Activated T-cell treated with anti-CD3 and anti-CD28 coated beads for 1 hour (primary cell): ENCODE data around the gene WDR54.
"Not testable (repeated sequence)": the region's sequence is repeated elsewhere in the genome, so short reads cannot be mapped to it uniquely, and the experiment has no call there.

ENCODE experiments used
- DNase-seq: peaks from one replicate; pipeline ENCODE4 v3.0.0-alpha.2; 2020; ENCODE audit warnings: low read depth

Gene WDR54

DNA sequence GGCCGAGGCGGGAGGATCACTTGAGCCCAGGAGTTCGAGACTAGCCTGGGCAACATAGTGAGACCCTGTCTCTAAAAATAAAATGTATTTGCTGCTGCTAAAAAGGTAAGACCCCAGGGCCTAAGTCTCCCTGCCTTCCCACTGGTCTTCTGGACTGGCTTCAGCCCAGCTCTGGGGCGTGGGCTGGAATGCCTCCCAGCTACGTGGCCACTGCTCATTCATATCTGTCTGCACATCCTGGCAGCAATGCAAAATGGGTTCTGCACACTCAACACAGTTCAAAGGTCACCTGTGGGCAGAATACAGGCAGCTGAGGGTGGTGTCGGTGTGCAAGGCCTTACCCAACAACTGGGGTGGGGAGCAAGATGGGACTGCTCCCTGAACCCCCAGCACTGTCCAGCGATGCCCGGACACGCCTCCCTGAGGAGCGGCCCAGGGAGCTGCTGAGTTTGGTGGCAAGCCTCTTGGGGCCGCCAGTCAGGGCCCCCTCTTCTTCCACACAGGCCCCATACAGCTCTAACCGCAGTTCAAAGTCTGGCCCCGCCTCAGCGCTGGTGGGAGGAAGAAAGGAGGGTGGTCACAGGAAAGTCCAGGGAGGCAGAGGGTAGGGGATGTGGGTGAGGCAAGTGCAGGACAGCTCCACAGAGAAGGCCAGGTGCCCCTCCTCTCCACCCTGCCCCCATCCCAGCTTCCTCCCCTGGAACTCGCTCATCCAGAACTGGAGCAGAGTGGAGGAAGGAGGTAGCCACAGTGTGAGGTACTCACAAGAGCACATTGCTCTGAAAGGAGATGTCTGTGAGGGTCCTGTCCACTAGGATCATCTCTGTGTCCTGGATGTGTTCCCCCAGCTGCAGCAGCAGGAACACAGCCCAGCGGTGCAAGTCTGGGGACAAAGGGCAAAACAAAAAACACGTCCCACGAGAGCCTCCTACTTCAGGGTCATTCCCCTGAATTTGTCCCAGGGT lies 8.2 kb downstream of the WDR54 start:
- no peak for DNase-seq

DNA sequence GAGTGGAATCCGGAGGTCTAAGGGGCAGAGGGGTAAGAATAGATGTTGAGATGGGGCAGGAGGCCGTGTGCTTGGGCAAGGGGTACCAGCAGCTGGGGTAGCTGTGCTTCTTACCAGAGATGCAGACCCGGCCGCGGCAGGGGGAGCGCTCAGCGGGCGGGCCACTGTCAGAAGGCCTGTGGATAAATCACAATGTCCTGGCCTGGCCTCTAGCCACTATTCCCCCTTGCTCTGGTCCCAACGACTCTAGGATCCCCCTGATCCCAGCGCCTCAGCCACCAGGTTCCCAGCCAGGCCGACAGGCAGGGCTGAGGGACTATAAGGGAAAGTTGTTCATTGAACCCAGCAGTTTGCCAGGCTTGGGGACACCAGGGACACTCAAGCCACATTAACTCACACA lies 9.0 kb downstream of the WDR54 start:
- no peak for DNase-seq

DNA sequence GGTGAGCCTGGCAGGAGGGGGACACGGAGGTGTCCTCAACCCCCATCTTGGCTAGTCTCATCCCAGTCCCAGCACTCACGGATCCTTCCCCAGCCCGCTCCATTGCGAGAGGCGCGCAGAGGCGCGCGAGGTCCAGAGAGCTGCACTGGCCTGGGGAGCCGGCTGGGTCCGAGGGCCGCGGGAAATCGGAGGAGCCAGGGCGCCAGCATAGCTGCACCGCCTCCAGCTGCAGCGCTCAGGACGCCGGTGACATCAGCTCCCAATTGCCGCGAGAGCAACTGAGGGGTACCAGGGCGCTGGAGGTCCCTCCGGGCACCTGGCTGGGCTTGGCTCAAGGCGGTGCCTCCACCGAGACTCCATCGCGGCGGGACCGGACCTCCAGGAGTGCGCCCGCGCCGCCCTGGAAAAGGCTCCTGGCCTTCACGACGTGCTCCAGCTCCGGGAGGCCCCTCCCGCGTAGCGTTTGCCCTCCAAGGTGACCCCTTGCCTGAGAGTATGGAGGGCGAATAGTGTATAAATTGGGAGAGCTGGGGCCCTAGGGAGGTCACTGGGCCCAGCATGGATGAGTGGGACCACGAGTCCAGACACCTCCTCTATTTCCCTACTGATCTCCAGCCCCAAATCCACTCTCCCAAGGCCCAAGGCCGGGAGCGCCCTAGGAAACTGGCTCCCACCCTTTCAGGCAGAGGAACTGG lies 14.7 kb downstream of the WDR54 start:
- no peak for DNase-seq

DNA sequence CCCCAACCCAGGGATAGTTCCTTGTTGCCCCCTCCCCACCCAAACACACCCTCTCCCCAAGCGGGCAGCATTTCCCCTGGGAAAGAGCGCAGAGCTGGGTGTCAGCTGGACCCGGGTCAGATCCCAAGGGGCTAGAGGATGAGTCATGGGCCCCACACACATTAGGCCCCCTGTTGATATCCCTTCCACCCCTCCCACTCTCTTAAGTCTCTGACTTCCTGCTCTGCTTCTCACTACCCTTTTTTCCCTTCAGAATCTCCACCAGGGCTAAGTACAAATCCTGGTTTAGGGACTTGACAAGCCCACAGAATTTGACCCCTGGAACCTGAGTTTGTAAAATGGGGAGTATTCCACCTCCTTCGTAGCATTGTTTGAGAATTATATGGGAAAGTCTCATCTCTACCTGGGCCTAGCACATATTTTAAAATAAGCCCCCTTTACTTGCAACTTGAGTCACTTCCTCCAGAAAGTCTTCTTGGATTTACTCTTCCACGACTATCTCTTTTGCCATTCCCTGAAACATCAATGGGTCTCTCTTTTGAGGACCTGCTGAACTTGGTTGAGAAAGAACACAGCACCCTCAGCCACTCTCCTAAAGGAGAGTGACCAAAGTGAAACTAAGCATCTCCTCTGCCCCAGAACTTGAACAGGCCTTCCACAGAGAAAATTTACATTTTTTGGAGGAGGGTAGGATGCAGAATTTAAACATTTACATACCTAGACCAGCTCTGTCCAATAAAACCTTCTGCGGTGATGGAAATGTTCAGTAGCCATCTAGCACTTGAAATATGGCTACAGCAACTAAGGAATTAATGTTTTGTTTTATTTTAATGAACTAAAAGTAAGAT lies 15.5 kb downstream of the WDR54 start:
- no peak for DNase-seq

DNA sequence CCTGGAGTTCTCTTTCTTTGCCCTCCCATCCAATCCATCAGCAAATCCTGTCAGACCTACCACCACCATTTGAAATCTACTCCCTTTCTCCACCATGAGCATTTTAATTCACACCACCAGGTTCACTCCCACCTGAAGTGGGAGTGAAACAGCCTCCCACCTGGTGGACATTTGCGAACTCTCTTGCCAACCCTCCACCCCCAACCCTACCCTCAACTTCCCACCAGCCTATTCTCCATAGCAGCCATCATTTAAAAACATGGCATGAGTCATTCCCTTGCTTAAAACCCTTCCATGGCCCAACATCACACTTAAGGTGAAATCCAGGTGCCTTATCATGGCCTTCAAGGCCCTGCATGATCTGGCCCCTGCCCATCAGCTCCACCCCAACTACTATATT lies 16.7 kb downstream of the WDR54 start:
- DNase-seq, result no peak

DNA sequence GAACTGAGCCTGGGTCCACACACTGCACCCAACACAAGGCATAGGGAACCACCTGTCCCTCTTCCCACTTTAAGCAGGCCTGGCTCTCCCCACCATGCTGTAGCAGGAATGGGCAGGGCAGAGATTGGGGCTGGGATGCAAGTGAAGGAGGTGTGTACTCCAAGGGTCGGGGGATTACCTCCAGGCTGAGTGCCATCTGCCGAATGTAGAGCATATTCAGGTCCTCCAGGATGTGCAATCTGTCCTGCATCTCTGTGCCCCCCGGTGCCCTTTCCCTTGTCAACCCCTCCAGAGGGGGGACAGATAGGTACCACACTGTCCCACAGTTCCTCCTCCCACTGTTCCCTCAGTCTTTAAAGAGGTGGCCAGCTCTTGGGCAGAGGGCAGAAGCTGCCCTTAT lies 17.8 kb downstream of the WDR54 start:
- DNase-seq, result no peak

DNA sequence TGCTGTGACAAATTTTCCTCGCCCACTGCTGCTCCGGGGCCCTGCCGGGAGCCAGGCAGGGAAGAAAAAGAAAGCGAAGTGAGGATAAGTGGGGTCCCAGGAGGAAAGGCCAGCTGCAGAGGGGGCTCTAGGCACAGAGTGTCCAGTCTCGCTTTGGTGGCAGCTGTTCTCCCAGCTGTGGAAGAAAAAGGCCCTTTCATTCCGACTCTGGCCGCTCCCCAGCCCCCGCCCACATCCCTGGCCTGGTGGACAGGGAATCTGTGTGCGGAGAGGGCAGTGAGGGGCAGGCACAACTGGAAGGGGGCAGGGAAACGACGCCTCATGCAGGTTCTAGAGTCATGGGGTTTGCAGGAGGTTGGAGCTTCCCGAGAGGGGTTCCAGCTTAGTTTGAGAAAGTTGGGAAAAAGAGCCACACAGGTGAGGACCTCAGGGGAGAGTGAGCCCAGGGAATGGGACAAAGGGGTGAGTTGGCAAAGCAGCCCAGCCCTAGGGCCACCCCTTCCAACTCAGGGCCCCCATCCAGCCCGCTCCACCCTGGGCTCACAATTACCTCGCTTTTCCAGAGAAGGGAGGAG lies 18.4 kb downstream of the WDR54 start:
- no peak for DNase-seq

DNA sequence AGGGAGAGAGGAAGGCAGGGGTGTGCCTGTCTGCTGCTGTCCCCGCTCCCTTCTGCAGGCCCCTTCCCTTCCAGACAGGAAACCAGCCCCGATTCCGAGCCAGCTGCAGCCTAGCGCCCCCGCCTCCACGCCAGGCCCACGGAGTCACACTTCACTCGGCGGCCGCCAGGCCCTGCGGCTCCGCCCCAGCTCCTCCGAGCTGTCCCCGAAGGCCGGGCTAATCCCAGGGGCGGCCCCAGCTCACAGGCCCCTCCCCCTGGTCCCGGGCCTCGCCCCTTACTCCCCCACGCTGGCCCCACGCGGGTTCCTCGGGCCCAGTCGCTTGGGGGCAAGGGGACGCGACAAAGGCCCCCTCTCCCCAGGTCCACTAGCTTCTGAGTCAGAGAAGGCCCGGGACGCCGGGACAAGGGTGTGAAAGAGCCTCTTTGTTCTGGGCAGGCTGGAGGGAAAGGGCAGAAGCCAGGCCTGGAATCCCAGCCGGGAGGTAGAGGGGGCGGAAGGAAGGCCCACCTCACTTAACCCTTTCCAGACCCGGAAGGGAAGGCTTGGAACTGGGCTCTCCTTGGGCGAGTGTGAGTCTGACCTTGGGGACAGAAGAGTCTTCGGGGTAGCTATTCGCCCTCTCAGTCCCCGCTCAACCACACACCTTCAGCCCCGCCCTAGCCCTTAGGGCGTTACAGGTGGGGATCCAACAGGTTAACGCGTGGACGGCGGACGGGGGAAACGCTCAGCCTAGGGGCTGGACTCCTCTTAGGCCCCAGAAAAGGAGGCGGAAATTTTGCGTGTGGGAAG lies 19.0 kb downstream of the WDR54 start:
- no peak for DNase-seq

DNA sequence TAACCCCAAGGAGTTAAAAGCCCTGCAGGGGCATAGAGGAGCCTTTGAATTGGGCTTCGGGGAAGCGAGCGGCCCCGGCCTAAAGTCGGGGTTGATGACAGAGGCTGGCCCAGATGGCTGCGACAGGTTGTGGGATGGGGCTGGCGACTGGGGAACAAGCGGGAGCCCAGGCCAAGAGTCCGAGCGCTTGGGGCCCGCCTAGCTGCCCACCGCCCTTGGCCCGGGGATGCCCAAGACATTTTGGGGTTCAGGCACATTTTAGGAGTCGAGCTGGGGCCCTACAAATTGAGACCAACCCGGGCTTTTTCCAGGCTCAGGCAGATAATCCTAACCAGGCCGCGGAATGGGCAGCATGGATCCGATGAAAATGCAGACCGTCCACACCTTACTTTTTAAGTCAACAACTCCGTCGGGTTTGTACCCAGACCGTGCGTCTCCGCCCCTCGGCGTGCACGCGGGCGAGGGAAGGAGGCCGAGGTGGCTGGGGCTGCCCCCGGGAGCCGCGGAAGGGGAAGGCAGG lies 19.7 kb downstream of the WDR54 start:
- no peak for DNase-seq

DNA sequence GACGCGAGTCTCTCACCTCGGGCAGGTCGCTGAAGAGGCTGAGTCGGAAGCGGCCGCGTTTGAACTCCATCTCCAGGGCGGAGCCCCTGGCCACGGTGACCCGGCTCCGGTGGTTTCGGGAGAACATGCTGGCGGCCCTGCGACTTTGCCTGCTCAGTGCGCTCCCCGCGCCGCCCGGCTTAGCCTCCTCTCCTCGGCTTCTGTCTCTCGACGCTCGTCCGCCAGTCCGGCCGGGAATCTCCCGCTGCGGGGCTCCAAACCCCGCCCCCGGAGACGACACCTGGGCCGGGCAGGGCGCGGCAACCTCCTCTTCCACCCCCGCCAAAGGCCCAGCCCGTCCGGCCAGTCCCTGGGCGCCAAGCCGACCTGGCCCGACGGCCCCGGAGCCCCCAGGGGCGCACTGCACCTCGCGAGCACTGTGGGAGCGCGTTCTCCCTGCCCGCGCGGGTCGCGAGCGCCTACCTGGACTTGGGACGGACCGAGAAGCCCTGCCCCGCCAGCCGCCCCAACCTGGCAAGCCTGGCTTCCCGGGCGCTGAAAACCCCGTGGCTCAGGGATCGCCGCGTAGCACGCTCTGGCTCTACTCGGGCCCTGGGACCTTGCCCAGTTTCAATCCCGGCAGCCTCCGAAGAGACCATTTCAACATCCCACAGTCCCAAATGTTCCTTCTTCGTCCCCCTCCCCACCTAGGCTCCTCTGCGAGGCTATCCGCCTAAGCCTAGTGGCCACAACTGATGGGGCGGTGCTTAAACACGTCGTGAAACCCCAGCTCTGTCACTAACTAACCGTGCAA lies 20.4 kb downstream of the WDR54 start, which contains the start of gene RTKN:
TSS of gene RTKN (minus strand) at position 248 of the 793 bp plus-strand sequence. CDS start at position 127, 121 bp downstream.
- DNase-seq, result no peak

DNA sequence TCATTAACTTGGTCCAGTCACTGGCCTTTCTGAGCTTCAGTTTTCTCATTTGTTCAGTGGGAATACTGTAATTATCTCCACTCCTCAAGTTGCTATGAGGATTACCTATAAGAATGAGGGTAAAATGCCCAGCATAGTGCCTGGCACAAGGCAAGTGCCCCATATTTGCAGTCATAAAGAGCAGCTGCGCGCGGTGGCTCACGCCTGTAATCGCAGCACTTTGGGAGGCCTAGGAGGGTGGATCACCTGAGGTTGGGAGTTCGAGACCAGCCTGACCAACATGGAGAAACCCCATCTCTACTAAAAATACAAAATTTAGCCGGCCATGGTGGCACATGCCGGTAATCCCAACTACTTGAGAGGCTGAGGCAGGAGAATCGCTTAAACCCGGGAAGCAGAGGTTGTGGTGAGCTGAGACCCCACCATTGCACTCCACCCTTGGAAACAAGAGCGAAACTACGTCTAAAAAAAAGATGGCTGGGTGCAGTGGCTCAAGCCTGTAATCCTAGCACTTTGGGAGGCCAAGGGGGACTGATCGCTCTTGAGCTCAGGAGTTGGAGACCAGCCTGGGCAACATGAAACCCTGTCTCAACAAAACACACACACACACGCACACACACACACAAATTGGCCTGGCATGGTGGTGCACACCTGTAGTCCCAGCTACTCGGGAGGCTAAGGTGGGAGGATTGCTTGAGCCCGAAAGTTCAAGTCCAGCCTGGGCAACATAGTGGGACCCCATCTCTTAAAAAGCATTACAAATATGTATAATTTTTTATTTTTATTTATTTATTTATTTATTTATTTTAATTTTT lies 21.2 kb downstream of the WDR54 start:
- DNase-seq, result not testable (repeated sequence)

DNA sequence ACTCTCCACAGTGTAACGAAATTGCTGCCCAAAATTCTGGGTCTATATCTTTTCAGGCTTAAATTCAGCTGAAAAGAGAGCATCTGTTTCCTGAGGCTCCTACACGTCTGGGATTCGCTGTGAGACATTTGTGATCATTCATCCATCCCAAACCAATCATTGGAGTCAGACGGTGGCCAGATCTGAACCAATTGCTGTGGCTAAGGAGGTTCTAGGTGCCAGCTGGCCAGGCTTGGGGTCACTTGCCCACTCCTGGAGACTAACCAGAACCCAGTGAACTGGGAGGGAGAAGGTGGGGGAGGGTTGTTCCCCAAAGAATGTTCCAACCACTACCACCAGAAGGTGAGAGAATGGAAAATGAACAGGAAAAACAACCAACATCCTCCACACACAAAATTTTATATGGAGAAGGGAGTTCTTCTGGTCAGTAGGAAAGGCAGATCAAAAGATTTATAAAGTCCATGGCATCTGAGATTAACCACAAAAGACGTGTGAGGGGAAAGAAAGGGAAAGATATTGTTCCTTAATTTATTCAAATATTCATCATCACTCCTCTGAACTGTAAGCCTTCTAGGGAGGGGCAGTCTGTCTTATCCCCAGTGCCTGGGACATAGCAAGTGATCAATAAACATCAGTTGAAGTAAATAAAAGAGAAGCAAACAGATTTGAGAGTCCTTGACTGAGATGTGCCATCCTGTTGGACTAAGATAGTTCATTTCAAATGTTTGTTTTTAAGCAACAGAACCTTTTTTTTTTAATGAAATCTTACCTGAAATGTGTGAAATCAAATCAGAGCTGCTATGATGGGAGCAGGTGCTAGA lies 23.2 kb downstream of the WDR54 start:
- DNase-seq, result no peak

DNA sequence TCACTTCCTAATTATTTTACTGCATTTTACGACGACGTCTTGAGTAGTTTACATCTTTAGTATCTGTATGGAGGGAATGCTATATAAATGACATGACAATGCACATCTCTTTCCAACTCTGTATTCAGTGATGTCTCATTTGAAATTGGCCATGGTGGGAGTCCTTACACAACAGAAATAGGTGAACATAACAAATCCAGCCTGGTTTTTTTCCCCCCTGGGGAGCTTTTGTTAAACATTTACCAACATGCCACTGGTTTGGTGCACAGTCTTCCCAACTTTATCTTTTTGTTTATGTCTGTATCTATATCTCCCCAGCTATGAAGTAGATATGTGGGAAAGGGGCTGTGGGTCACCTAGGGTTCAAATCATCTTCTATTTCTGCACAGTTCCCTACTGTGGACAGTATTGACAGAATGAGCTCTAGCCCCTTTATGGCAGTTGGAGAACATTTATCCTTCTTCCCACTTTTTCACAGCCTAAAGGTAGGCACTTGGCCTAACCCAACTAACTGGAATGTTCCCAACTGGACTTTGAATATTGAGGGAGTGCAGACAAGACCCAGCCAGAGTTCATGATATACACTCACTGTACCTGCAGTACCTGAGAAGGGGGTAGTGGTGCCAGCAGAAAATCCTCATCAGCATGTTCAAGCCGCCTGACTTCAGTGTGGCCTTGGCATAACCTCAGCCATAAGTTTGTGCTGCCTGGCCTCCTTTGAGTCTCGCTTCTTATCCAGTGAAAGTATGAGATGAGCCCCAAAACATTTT lies 25.9 kb downstream of the WDR54 start:
- DNase-seq, result no peak

DNA sequence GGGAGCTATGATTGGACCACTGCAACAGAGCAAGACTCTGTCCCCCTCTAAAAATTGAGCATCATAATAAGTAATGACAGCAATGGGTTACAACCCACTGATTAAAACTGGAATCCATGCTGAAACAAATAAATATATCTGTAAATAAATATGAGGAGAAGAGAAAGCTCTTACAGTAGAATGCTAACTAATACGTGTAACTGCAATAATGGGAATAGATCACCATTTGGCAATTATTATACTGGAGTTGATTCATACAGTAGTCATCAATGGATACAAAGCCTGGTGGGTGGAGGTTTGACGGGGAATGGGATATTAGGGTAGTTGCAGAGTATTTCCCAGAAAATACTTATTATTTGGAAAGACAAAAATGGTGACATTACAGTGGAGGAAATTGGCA lies 27.2 kb downstream of the WDR54 start:
- DNase-seq, result no peak

DNA sequence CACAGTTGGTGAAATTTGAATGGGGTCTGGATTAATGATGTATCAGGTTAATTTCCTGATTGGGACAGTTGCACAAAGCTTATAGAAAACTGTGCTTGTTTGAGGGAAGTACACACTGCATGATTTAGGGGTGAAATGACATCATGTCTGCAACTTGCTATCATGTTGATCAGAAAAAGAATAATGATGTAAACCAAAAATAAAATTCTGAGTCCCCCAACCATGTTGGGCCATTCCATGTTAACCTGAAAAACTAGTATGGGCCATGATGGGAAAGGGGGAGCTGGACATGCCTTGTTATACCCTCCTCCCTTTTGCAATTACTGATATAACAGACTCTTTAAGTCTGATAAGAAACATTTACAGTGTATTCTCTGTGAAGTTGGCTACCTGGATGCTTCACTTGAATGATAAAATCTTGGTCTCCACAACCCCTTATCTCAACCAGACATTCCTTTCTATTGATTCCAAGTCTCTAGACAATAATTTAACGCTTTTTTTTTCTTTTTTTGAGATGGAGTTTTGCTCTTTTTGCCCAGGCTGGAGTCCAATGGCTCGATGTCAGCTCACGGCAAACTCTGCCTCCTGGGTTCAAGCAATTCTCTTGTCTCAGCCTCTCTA lies 29.1 kb downstream of the WDR54 start:
- DNase-seq, result no peak

DNA sequence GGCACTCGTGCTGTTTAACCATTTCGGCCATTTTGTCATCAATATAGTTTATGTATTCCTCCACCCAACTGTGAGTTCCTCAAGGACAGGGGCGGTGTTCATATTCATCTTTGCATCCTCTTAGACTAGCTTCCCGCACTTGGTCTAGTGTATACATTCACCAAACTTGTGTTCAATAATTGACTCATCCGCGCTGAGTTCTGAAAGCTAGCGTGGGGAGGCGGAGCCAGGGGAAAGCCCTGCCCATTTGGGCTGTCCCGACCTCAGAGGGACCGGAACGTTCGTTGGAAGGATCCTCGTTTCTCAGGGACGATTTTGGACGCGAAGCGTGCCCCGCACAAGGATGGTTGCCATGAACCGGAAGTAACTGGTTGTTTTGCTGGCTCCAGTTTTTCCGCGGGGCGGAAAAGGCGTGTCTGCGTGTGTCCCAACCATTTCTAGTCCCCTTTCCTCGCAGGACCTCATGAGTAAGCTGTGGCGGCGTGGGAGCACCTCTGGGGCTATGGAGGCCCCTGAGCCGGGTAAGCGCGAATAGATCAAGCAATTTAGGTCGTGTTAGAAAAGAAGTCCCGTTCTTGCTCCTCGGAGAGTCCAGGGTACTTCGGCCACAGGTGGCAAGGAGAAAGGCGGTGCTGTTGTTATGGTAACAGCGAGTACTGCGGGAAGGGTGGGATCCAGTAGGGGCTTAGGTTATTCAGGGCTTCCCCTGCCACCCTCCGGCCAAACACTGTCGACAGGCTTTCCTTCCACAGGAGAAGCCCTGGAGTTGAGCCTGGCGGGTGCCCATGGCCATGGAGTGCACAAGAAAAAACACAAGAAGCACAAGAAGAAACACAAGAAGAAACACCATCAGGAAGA lies 33.4 kb downstream of the WDR54 start, which contains the start of gene INO80B:
TSS of gene INO80B (plus strand) at position 434 of the 858 bp plus-strand sequence. CDS start at position 464, 30 bp downstream.
- DNase-seq, result peak; percentile 93
